ENCODE measurements around the gene SURF6.

SURF6 gene

GRCh38 chr9:133335924-133336811, at the start of gene SURF6:
SURF6 (minus strand) TSS chr9:133336188; CDS start chr9:133336132, 56 bp downstream.
- no peak for TF ChIP-seq CTCF (IDR thresholded peaks at IDR 0.05; ENCODE audit: borderline replicate concordance, control extremely low read depth, extremely low read depth, insufficient read depth, missing control alignments)
- in situ Hi-C loops (cut with MboI; ENCODE audit: low sequenced_read_pairs, unreplicated experiment) = no loop called here
- DNase-seq (ENCODE audit: low spot score) = peak; percentile 95

GRCh38 chr9:133385452-133385851, 49.5 kb upstream of the SURF6 start:
- no peak for TF ChIP-seq CTCF (IDR thresholded peaks at IDR 0.05; ENCODE audit: borderline replicate concordance, control extremely low read depth, extremely low read depth, insufficient read depth, missing control alignments)
- in situ Hi-C loops (cut with MboI; ENCODE audit: low sequenced_read_pairs, unreplicated experiment) = no loop called here
- no peak for DNase-seq (ENCODE audit: low spot score)

GRCh38 chr9:133384736-133385321, 48.8 kb upstream of the SURF6 start:
- no peak for DNase-seq (ENCODE audit: low spot score)
- in situ Hi-C loops (cut with MboI; ENCODE audit: low sequenced_read_pairs, unreplicated experiment) = no loop called here
- TF ChIP-seq CTCF (IDR thresholded peaks at IDR 0.05; ENCODE audit: borderline replicate concordance, control extremely low read depth, extremely low read depth, insufficient read depth, missing control alignments) = no peak

GRCh38 chr9:133383438-133383837, 47.5 kb upstream of the SURF6 start:
- no peak for DNase-seq (ENCODE audit: low spot score)
- in situ Hi-C loops (cut with MboI; ENCODE audit: low sequenced_read_pairs, unreplicated experiment) = no loop called here
- TF ChIP-seq CTCF (IDR thresholded peaks at IDR 0.05; ENCODE audit: borderline replicate concordance, control extremely low read depth, extremely low read depth, insufficient read depth, missing control alignments) = no peak

- in situ Hi-C loops (cut with MboI; ENCODE audit: low sequenced_read_pairs, unreplicated experiment) = no loop called here
- TF ChIP-seq CTCF (IDR thresholded peaks at IDR 0.05; ENCODE audit: borderline replicate concordance, control extremely low read depth, extremely low read depth, insufficient read depth, missing control alignments) = no peak
- no peak for DNase-seq (ENCODE audit: low spot score)
Measured at GRCh38 chr9:133382507-133383141, 46.6 kb upstream of the SURF6 start.

- in situ Hi-C loops (cut with MboI; ENCODE audit: low sequenced_read_pairs, unreplicated experiment) = no loop called here
- TF ChIP-seq CTCF (IDR thresholded peaks at IDR 0.05; ENCODE audit: borderline replicate concordance, control extremely low read depth, extremely low read depth, insufficient read depth, missing control alignments) = no peak
- no peak for DNase-seq (ENCODE audit: low spot score)
Measured at GRCh38 chr9:133380734-133381133, 44.7 kb upstream of the SURF6 start.
